RWPE1 (cell line): ENCODE data around the gene BCL11A.
A peak's percentile ranks its signal among the peaks of the same experiment; 100 is the strongest.

Experiments
- CTCF ChIA-PET: fragments of 350-600 bp; sonication (Branson Sonifier 250); formaldehyde crosslinking; extraction: SDS; loops from one replicate; lab custom pipeline; 2021; lab: Yijun Ruan, JAX
- POLR2A ChIA-PET: fragments of 400-600 bp; formaldehyde crosslinking; extraction: SDS; loops from one replicate; lab custom pipeline; 2020; ENCODE audit warnings: antibody characterized with exemption; ENCODE audit not compliant: low non-redundant PET; lab: Yijun Ruan, JAX
- DNase-seq: peaks from one replicate; pipeline ENCODE4 v3.0.0; 2012; ENCODE audit warnings: low spot score
- H3K27ac ChIP-seq: fragments of 450-650 bp; 2 replicates; pipeline ENCODE4 v1.5.1; 2017
- CTCF ChIP-seq: fragments of 450-650 bp; conservative IDR thresholded peaks from 2 replicates; pipeline ENCODE4 v1.5.1; 2017; ENCODE audit warnings: low read depth, mild to moderate bottlenecking

The BCL11A gene

GRCh38 chr2:60469536-60470317 lies 83.7 kb downstream of the BCL11A start:
- no peak overlapping the region for H3K27ac ChIP-seq
- CTCF ChIA-PET: no interaction called here
- POLR2A ChIA-PET: no interaction called here

GRCh38 chr2:60468382-60469085 lies 84.9 kb downstream of the BCL11A start:
- H3K27ac ChIP-seq: no peak overlapping the region
- peak; percentile 26 for DNase-seq
- POLR2A ChIA-PET: no interaction called here
- TF ChIP-seq CTCF: no peak
- CTCF ChIA-PET: interaction anchor here (0.6 kb wide), 1 partner anchor 765 kb away, joined by 3 read pairs; no protein-coding TSS in a partner anchor

More at GRCh38 chr2:60469536-60470317, 83.7 kb downstream of the BCL11A start:
- DNase-seq: no peak
- no peak for TF ChIP-seq CTCF

- H3K27ac ChIP-seq: no peak overlapping the region
- ChIA-PET POLR2A (no interaction called here), CTCF (interaction anchor here (0.6 kb wide), 1 partner anchor 723 kb away, joined by 3 read pairs; no protein-coding TSS in a partner anchor)
- no peak for TF ChIP-seq CTCF
- no peak for DNase-seq
Observed at GRCh38 chr2:60466161-60466702, 87.2 kb downstream of the BCL11A start.

- H3K27ac ChIP-seq: no peak overlapping the region
- peak; percentile 25 for DNase-seq
- no peak for TF ChIP-seq CTCF
- ChIA-PET CTCF (interaction anchor here (0.6 kb wide), 1 partner anchor 723 kb away, joined by 3 read pairs; no protein-coding TSS in a partner anchor), POLR2A (no interaction called here)
Observed at GRCh38 chr2:60465736-60466135, 87.7 kb downstream of the BCL11A start.

- ChIA-PET CTCF (no interaction called here), POLR2A (no interaction called here)
- no peak overlapping the region for H3K27ac ChIP-seq
- no peak for TF ChIP-seq CTCF
- DNase-seq: no peak
Observed at GRCh38 chr2:60463249-60463648, 90.2 kb downstream of the BCL11A start.

- ChIA-PET POLR2A (no interaction called here), CTCF (interaction anchor here (0.6 kb wide), 1 partner anchor 751 kb away, joined by 3 read pairs; no protein-coding TSS in a partner anchor)
- no peak overlapping the region for H3K27ac ChIP-seq
- TF ChIP-seq CTCF: no peak
- no peak for DNase-seq
Observed at GRCh38 chr2:60461421-60462108, 91.9 kb downstream of the BCL11A start.
